ENCODE results near the gene IFNL1. TPM values are rescaled to one million over a fixed set of nuclear protein-coding genes. Genes with fewer than 3 reads are reported as not detected.
A peak's percentile ranks its signal among the peaks of the same experiment; 100 is the strongest.

Gene IFNL1
- total RNA-seq, 1 donor from 2014 or later: not detected

- Mint-ChIP-seq H3K36me3 (peaks cover 4% of the 10 kb centered on the region), H3K4me1 (ENCODE audit: unreplicated experiment) (peaks cover 9% of the 10 kb centered on the region), H3K4me3 (peak overlapping the region; percentile 84), H3K27ac (no peak overlapping the region), H3K27me3 (peaks cover 15% of the 10 kb centered on the region), H3K9me3 (no peaks in the 10 kb centered on the region)
- no peak for TF ChIP-seq CTCF (conservative IDR thresholded peaks at IDR 0.05)
- DNase-seq (ENCODE audit: extremely low spot score, unreplicated experiment): no peak
These were observed 23.7 kb downstream of the IFNL1 start for GRCh38 chr19:39319892-39320248.

GRCh38 chr19:39321117-39321831 is 25.1 kb downstream of the IFNL1 start:
- no peaks in the 10 kb centered on the region for H3K9me3 Mint-ChIP-seq
- H3K36me3 Mint-ChIP-seq: no peaks in the 10 kb centered on the region
- DNase-seq (ENCODE audit: extremely low spot score, unreplicated experiment): no peak
- H3K4me1 Mint-ChIP-seq (ENCODE audit: unreplicated experiment): peaks cover 9% of the 10 kb centered on the region
- H3K27ac Mint-ChIP-seq: peak overlapping the region; percentile 44
- peak overlapping the region; percentile 87 for H3K4me3 Mint-ChIP-seq
- no peak for TF ChIP-seq CTCF (conservative IDR thresholded peaks at IDR 0.05)
- H3K27me3 Mint-ChIP-seq: peaks cover 15% of the 10 kb centered on the region

DNA sequence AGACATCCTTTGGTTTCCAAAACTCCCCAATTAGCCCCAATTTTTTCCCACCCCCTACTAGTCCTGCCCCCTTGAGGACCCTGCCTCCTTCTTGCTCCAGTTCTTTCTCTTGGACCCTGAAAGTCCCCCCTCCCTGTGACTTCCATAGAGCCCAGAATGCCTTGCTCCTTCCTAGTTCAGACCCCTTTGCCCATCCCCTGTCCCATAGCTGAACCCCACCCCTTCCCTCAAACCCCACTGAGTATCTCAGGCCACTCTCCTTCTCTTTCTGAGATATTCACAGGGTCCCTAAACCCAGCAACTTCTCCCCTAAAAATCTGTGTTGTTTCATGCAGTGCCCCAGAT is 25.6 kb downstream of the IFNL1 start:
- Mint-ChIP-seq H3K4me1 (ENCODE audit: unreplicated experiment) (peaks cover 9% of the 10 kb centered on the region), H3K27ac (no peak overlapping the region), H3K9me3 (no peaks in the 10 kb centered on the region), H3K4me3 (peak overlapping the region; percentile 87), H3K36me3 (no peaks in the 10 kb centered on the region), H3K27me3 (peaks cover 15% of the 10 kb centered on the region)
- no peak for DNase-seq (ENCODE audit: extremely low spot score, unreplicated experiment)
- no peak for TF ChIP-seq CTCF (conservative IDR thresholded peaks at IDR 0.05)

DNA sequence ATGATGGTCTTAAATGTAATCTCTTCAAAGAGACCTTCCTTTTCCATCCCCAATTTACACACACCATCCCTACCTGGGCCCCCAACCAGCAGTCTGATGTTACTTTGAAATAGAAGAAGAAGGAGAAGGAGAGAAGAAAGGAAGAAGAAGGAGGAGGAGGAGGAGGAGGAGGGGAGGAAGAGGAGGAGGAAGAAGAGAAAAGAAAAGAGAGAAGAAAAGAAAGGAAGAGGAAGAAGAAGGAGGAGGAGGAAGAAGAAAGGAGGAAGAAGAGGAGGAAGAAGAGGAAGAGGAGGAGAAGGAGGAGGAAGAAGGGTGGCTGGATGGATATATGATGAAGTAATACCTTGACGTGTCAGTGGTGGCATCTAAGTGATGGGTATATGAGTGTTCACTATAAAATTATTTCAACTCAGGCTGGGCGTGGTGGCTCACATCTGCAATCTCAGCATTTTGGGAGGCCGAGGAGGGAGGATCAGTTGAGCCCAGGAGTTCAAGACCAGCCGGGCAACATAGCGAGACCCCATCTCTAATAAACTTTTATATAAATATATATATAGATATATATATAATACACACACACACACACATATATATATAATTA is 28.1 kb downstream of the IFNL1 start:
- Mint-ChIP-seq H3K4me1 (ENCODE audit: unreplicated experiment) (peaks cover 7% of the 10 kb centered on the region), H3K9me3 (no peaks in the 10 kb centered on the region), H3K27ac (no peak overlapping the region), H3K27me3 (peaks cover 11% of the 10 kb centered on the region), H3K36me3 (no peaks in the 10 kb centered on the region), H3K4me3 (no peak overlapping the region)
- no peak for DNase-seq (ENCODE audit: extremely low spot score, unreplicated experiment)
- no peak for TF ChIP-seq CTCF (conservative IDR thresholded peaks at IDR 0.05)

DNA sequence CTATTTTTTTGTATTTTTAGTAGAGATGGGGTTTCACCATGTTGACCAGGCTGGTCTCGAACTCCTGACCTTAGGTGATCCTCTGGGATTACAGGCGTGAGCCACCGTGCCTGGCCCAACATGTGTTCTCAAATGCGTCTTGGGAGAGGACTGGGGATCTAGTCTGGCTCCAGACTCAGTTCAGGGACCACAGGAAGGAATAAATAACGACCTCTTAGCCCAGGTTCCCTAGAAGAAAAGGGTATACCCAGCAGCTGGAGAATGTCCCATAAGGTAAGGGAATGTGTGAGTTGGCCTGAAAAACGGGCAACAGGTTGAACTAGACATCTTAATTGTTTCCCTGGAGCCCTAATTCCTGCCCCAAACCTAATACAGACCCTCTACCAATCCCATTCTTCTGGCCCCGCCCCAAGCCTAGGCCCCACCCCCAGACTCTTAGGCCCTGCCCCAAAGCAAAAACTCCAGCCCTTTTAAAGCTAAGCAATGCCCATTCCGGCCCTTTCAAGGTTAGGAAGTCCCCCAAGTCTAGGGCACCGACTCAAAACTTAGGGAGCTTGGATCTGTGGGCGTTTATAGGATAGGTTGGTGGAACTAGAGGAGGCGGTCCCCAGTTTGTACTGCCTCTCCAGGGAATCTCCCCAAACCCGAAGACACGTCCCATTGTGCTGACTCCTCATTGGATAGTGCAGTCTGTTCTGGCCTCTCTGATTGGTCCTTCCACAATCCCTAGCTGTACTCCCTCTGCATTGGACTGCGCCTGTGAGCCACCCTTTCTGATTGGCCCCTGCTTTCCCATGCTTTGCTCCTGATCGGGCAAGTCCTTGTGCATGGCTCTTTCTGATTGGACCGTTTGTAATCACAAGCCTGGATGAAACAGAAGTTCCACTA is 29.8 kb downstream of the IFNL1 start:
- Mint-ChIP-seq H3K36me3 (no peaks in the 10 kb centered on the region), H3K4me3 (no peak overlapping the region), H3K27ac (no peak overlapping the region), H3K4me1 (ENCODE audit: unreplicated experiment) (peaks cover 5% of the 10 kb centered on the region), H3K9me3 (no peaks in the 10 kb centered on the region), H3K27me3 (peaks cover 9% of the 10 kb centered on the region)
- no peak for TF ChIP-seq CTCF (conservative IDR thresholded peaks at IDR 0.05)
- no peak for DNase-seq (ENCODE audit: extremely low spot score, unreplicated experiment)

Measured in type B pancreatic cell (in vitro differentiated cells).